ENCODE results near the gene POMP.
"Not testable (repeated sequence)": the region's sequence is repeated elsewhere in the genome, so short reads cannot be mapped to it uniquely, and the experiment has no call there.

POMP gene

GRCh38 chr13:28638756-28639155, 20.2 kb upstream of the POMP start:
- no peak for DNase-seq

- DNase-seq, result no peak
Measured at GRCh38 chr13:28640861-28641599, 17.9 kb upstream of the POMP start.

GRCh38 chr13:28641600-28641926, 17.4 kb upstream of the POMP start:
- no peak for DNase-seq

GRCh38 chr13:28650284-28650683, 8.6 kb upstream of the POMP start:
- no peak for DNase-seq

GRCh38 chr13:28651810-28652401, 7.0 kb upstream of the POMP start:
- no peak for DNase-seq

GRCh38 chr13:28653111-28653510, 5.8 kb upstream of the POMP start:
- no peak for DNase-seq

- DNase-seq, result no peak
Measured at GRCh38 chr13:28654276-28654675, 4.7 kb upstream of the POMP start.

GRCh38 chr13:28655561-28655960, 3.4 kb upstream of the POMP start:
- DNase-seq, result no peak

GRCh38 chr13:28657784-28658538, 969 bp upstream of the POMP start:
- DNase-seq, result peak in 1 of 2 donors; percentile 10

GRCh38 chr13:28658539-28658795, 463 bp upstream of the POMP start:
- DNase-seq, result no peak

GRCh38 chr13:28659621-28659970, 666 bp downstream of the POMP start:
- peak in 1 of 2 donors; percentile 65 for DNase-seq

- no peak for DNase-seq
Measured at GRCh38 chr13:28666897-28667488, 8.1 kb downstream of the POMP start.

GRCh38 chr13:28671126-28671792, 12.3 kb downstream of the POMP start:
- no peak for DNase-seq

- no peak for DNase-seq
Measured at GRCh38 chr13:28678809-28679208, 19.9 kb downstream of the POMP start.

- no peak for DNase-seq
Measured at GRCh38 chr13:28679628-28680027, 20.7 kb downstream of the POMP start.

- no peak for DNase-seq
Measured at GRCh38 chr13:28680541-28680940, 21.6 kb downstream of the POMP start.

GRCh38 chr13:28683169-28683568, 24.2 kb downstream of the POMP start:
- DNase-seq, result not testable (repeated sequence)

- DNase-seq, result no peak
Measured at GRCh38 chr13:28684257-28684656, 25.3 kb downstream of the POMP start.

GRCh38 chr13:28685114-28685513, 26.2 kb downstream of the POMP start:
- DNase-seq, result no peak

- no peak for DNase-seq
Measured at GRCh38 chr13:28685892-28686291, 27.0 kb downstream of the POMP start.

GRCh38 chr13:28693605-28694491, 34.9 kb downstream of the POMP start:
- DNase-seq, result not testable (repeated sequence)

- no peak for DNase-seq
Measured at GRCh38 chr13:28697441-28697840, 38.5 kb downstream of the POMP start.

GRCh38 chr13:28699246-28699645, 40.3 kb downstream of the POMP start:
- DNase-seq, result no peak

Measured in CD4-positive, alpha-beta T cell treated with Interleukin-4 for 1 hour (primary cell).